Colonic mucosa (tissue), 4 donors: ENCODE measurements around the gene PGC. TPM values are rescaled to one million over a fixed set of nuclear protein-coding genes. Genes with fewer than 3 reads are reported as not detected.

ENCODE experiments used
- DNase-seq: peaks from one replicate; pipeline ENCODE4 v3.0.0-alpha.2; 2020
- H3K27ac ChIP-seq: fragments of 200-600 bp; one replicate; pipeline ENCODE4 v1.8.0; 2021
- H3K27me3 ChIP-seq: fragments of 200-600 bp; one replicate; pipeline ENCODE4 v1.8.0; 2021
- H3K36me3 ChIP-seq: fragments of 200-600 bp; one replicate; pipeline ENCODE4 v1.8.0; 2021
- H3K4me1 ChIP-seq: fragments of 200-600 bp; one replicate; pipeline ENCODE4 v1.8.0; 2021; ENCODE audit warnings: mild to moderate bottlenecking
- H3K4me3 ChIP-seq: fragments of 200-600 bp; one replicate; pipeline ENCODE4 v1.8.0; 2021
- H3K9ac ChIP-seq, 2 donors: one replicate each; pipeline ENCODE4 v1.7.0; 2013; ENCODE audit warnings: control low read depth in 2 of 2, low read depth in 2 of 2, low read length in 2 of 2
- H3K9me3 ChIP-seq: fragments of 200-600 bp; one replicate; pipeline ENCODE4 v1.8.0; 2021
- CTCF ChIP-seq: fragments of 200-600 bp; IDR thresholded peaks from one replicate; pipeline ENCODE4 v1.8.0; 2022; ENCODE audit warnings: antibody characterized with exemption, mild to moderate bottlenecking
- intact Hi-C: fragments of 100-400 bp; cut with DNase I; formaldehyde crosslinking; loops from one replicate; pipeline ENCODE4 v1.14.1; 2022
- total RNA-seq, 2 donors: library from RNA; stranded (reverse); fragmentation: NEBNext Ultra II Directional in 1 of 2; extraction: Animal tissue kit (Norgen Biotek cat#: 25700) in 1 of 2; gene quantifications; one replicate each; pipeline ENCODE4 v1.2.1, GENCODE V29; 2021
- donor health status: healthy.
- donor health status: DM: no; HTN: no; CAD: no.
- donor health status: DM: no; HTN: no; CAD: no.

The PGC gene
- total RNA-seq, 2 donors from 2014 or later: 1.7 TPM; not detected in 1

GRCh38 chr6:41736800-41737555 lies 10.2 kb downstream of the PGC start:
- peaks cover 7% of the 10 kb centered on the region for H3K4me1 ChIP-seq
- no peaks in the 10 kb centered on the region for H3K9me3 ChIP-seq
- TF ChIP-seq CTCF: no peak
- H3K27me3 ChIP-seq: no peaks in the 10 kb centered on the region
- no peak overlapping the region for H3K9ac ChIP-seq
- intact Hi-C loops: loop anchor here (5.0 kb wide), 1 partner anchor 40 kb away; the partner anchor contains the start of gene FRS3
- no peak overlapping the region for H3K4me3 ChIP-seq
- no peaks in the 10 kb centered on the region for H3K36me3 ChIP-seq
- H3K27ac ChIP-seq: no peak overlapping the region
- DNase-seq: no peak

- intact Hi-C loops: loop anchor here (5.0 kb wide), 1 partner anchor 41 kb away; the partner anchor contains the start of gene FRS3
- Histone ChIP-seq H3K4me3 (no peak overlapping the region), H3K9ac (peak overlapping the region in 1 of 2 donors; percentile 12), H3K4me1 (peaks cover 7% of the 10 kb centered on the region), H3K27ac (no peak overlapping the region), H3K27me3 (no peaks in the 10 kb centered on the region), H3K36me3 (no peaks in the 10 kb centered on the region), H3K9me3 (no peaks in the 10 kb centered on the region)
- TF ChIP-seq CTCF: no peak
- no peak for DNase-seq
Measured at GRCh38 chr6:41736186-41736733, 10.9 kb downstream of the PGC start.

GRCh38 chr6:41735427-41736185 lies 11.6 kb downstream of the PGC start, which contains the start of gene TFEB:
Gene TFEB, minus strand, starts transcription at chr6:41735608. Its CDS starts 44,395 bp downstream, at chr6:41691213.
- Histone ChIP-seq H3K9ac (peak within 1 kb of the TSS; percentile 73 to 84), H3K4me1 (peaks cover 7% of the 10 kb centered on the region), H3K4me3 (peak within 1 kb of the TSS; percentile 80), H3K9me3 (no peaks in the 10 kb centered on the region), H3K27ac (peak within 1 kb of the TSS; percentile 95), H3K36me3 (no peaks in the 10 kb centered on the region), H3K27me3 (no peaks in the 10 kb centered on the region)
- peak; percentile 86 for TF ChIP-seq CTCF
- intact Hi-C loops: loop anchor here (5.0 kb wide), 1 partner anchor 42 kb away; the partner anchor contains the start of gene FRS3
- DNase-seq: peak; percentile 96

GRCh38 chr6:41734666-41735426 lies 12.4 kb downstream of the PGC start:
- intact Hi-C loops: loop anchor here (5.0 kb wide), 1 partner anchor 42 kb away; the partner anchor contains the start of gene FRS3
- H3K36me3 ChIP-seq: no peaks in the 10 kb centered on the region
- peak; percentile 85 for DNase-seq
- peak overlapping the region; percentile 73 to 84 for H3K9ac ChIP-seq
- H3K27ac ChIP-seq: peak overlapping the region; percentile 95
- H3K4me1 ChIP-seq: peaks cover 7% of the 10 kb centered on the region
- H3K4me3 ChIP-seq: peak overlapping the region; percentile 80
- no peaks in the 10 kb centered on the region for H3K9me3 ChIP-seq
- H3K27me3 ChIP-seq: no peaks in the 10 kb centered on the region
- no peak for TF ChIP-seq CTCF
